Measurements from ENCODE around the gene KCNK10. TPM values are rescaled to one million over a fixed set of nuclear protein-coding genes. Genes with fewer than 3 reads are reported as not detected.

The KCNK10 gene
- total and polyA plus RNA-seq, 4 donors: 0.01 TPM; not detected in 3

- no peak overlapping the region for H3K9ac ChIP-seq (ENCODE audit: insufficient read depth in 1 of 2, low read length in 2 of 2)
- no peaks in the 10 kb centered on the region for H3K36me3 ChIP-seq (ENCODE audit: control insufficient read depth in 4 of 4, insufficient read depth in 4 of 4, low read length in 4 of 4)
- H3K4me3 ChIP-seq: no peak overlapping the region
- DNase-seq: no peak
- H3K4me1 ChIP-seq (ENCODE audit: control insufficient read depth in 5 of 5, insufficient read depth in 5 of 5, low read length in 5 of 5): no peaks in the 10 kb centered on the region
- no peaks in the 10 kb centered on the region for H3K9me3 ChIP-seq (ENCODE audit: control insufficient read depth in 4 of 4, insufficient read depth in 3 of 4, low read length in 3 of 4)
- no peak overlapping the region for H3K27ac ChIP-seq (ENCODE audit: low read depth in 1 of 2, low read length in 1 of 2)
- 38 to 51% methylated on average over 4 of the region's 4 CpGs for WGBS, 2 donors
- ATAC-seq (ENCODE audit: insufficient read depth, low FRiP score): no peak
- H3K27me3 ChIP-seq (ENCODE audit: control insufficient read depth in 3 of 3, insufficient read depth in 3 of 3, low read length in 2 of 3): no peaks in the 10 kb centered on the region
- no peak for TF ChIP-seq CTCF (IDR thresholded peaks at IDR 0.05; ENCODE audit: control extremely low read depth, extremely low read depth)
Measured at GRCh38 chr14:88243946-88244345, 79.1 kb downstream of the KCNK10 start.

GRCh38 chr14:88242446-88242845, 80.6 kb downstream of the KCNK10 start:
- H3K9ac ChIP-seq (ENCODE audit: insufficient read depth in 1 of 2, low read length in 2 of 2): no peak overlapping the region
- no peak overlapping the region for H3K4me3 ChIP-seq
- no peak overlapping the region for H3K27ac ChIP-seq (ENCODE audit: low read depth in 1 of 2, low read length in 1 of 2)
- no peak for TF ChIP-seq CTCF (IDR thresholded peaks at IDR 0.05; ENCODE audit: control extremely low read depth, extremely low read depth)
- DNase-seq: no peak
- H3K27me3 ChIP-seq (ENCODE audit: control insufficient read depth in 3 of 3, insufficient read depth in 3 of 3, low read length in 2 of 3): no peaks in the 10 kb centered on the region
- H3K36me3 ChIP-seq (ENCODE audit: control insufficient read depth in 4 of 4, insufficient read depth in 4 of 4, low read length in 4 of 4): no peaks in the 10 kb centered on the region
- H3K9me3 ChIP-seq (ENCODE audit: control insufficient read depth in 4 of 4, insufficient read depth in 3 of 4, low read length in 3 of 4): no peaks in the 10 kb centered on the region
- ATAC-seq (ENCODE audit: insufficient read depth, low FRiP score): no peak
- no peaks in the 10 kb centered on the region for H3K4me1 ChIP-seq (ENCODE audit: control insufficient read depth in 5 of 5, insufficient read depth in 5 of 5, low read length in 5 of 5)
- 90 to 93% methylated on average over 5 of the region's 5 CpGs for WGBS, 2 donors

- Histone ChIP-seq H3K27me3 (ENCODE audit: control insufficient read depth in 3 of 3, insufficient read depth in 3 of 3, low read length in 2 of 3) (no peaks in the 10 kb centered on the region), H3K4me1 (ENCODE audit: control insufficient read depth in 5 of 5, insufficient read depth in 5 of 5, low read length in 5 of 5) (no peaks in the 10 kb centered on the region), H3K4me3 (no peak overlapping the region), H3K36me3 (ENCODE audit: control insufficient read depth in 4 of 4, insufficient read depth in 4 of 4, low read length in 4 of 4) (no peaks in the 10 kb centered on the region), H3K9me3 (ENCODE audit: control insufficient read depth in 4 of 4, insufficient read depth in 3 of 4, low read length in 3 of 4) (no peaks in the 10 kb centered on the region), H3K9ac (ENCODE audit: insufficient read depth in 1 of 2, low read length in 2 of 2) (no peak overlapping the region), H3K27ac (ENCODE audit: low read depth in 1 of 2, low read length in 1 of 2) (no peak overlapping the region)
- no peak for ATAC-seq (ENCODE audit: insufficient read depth, low FRiP score)
- WGBS, 2 donors: 84 to 87% methylated on average over 9 of the region's 9 CpGs
- no peak for TF ChIP-seq CTCF (IDR thresholded peaks at IDR 0.05; ENCODE audit: control extremely low read depth, extremely low read depth)
- no peak for DNase-seq
Measured at GRCh38 chr14:88241810-88242209, 81.3 kb downstream of the KCNK10 start.

GRCh38 chr14:88234442-88234841, 88.6 kb downstream of the KCNK10 start:
- H3K4me3 ChIP-seq: no peak overlapping the region
- H3K9ac ChIP-seq (ENCODE audit: insufficient read depth in 1 of 2, low read length in 2 of 2): no peak overlapping the region
- DNase-seq: no peak
- ATAC-seq (ENCODE audit: insufficient read depth, low FRiP score): no peak
- TF ChIP-seq CTCF (IDR thresholded peaks at IDR 0.05; ENCODE audit: control extremely low read depth, extremely low read depth): no peak
- H3K36me3 ChIP-seq (ENCODE audit: control insufficient read depth in 4 of 4, insufficient read depth in 4 of 4, low read length in 4 of 4): no peaks in the 10 kb centered on the region
- H3K4me1 ChIP-seq (ENCODE audit: control insufficient read depth in 5 of 5, insufficient read depth in 5 of 5, low read length in 5 of 5): peaks cover 0 to 3% (median 0%) of the 10 kb centered on the region in 5 donors
- 39 to 52% methylated on average over 4 of the region's 4 CpGs for WGBS, 2 donors
- no peaks in the 10 kb centered on the region for H3K9me3 ChIP-seq (ENCODE audit: control insufficient read depth in 4 of 4, insufficient read depth in 3 of 4, low read length in 3 of 4)
- no peak overlapping the region for H3K27ac ChIP-seq (ENCODE audit: low read depth in 1 of 2, low read length in 1 of 2)
- no peaks in the 10 kb centered on the region for H3K27me3 ChIP-seq (ENCODE audit: control insufficient read depth in 3 of 3, insufficient read depth in 3 of 3, low read length in 2 of 3)
